SK-N-SH treated with all-trans-retinoic acid at 6 μM for 48 hours (cell line): Measurements from ENCODE around the gene NCLN.

Source experiments
- BACH2 ChIP-seq: fragments of 250-450 bp; sonication (Bioruptor Pico); IDR thresholded peaks from 2 replicates; pipeline ENCODE4 v1.9.0; 2021; ENCODE audit warnings: mild to moderate bottlenecking, borderline replicate concordance
- CREB5 ChIP-seq: fragments of 250-450 bp; sonication (Bioruptor Pico); IDR thresholded peaks from 2 replicates; pipeline ENCODE4 v1.5.1; 2020; ENCODE audit warnings: low read depth, mild to moderate bottlenecking, moderate library complexity
- CSRNP3 ChIP-seq: fragments of 250-450 bp; sonication (Bioruptor Pico); IDR thresholded peaks from 2 replicates; pipeline ENCODE4 v1.5.1; 2021; ENCODE audit warnings: mild to moderate bottlenecking, moderate library complexity
- ESRRG ChIP-seq: fragments of 250-450 bp; sonication (Bioruptor Pico); IDR thresholded peaks from 2 replicates; pipeline ENCODE4 v1.6.1; 2021; ENCODE audit warnings: mild to moderate bottlenecking
- ISL1 ChIP-seq: fragments of 250-450 bp; sonication (Bioruptor Pico); IDR thresholded peaks from 2 replicates; pipeline ENCODE4 v2.1.2; 2022; ENCODE audit warnings: mild to moderate bottlenecking, moderate library complexity
- PATZ1 ChIP-seq: fragments of 250-450 bp; sonication (Bioruptor Pico); IDR thresholded peaks from 2 replicates; pipeline ENCODE4 v1.8.0; 2020; ENCODE audit warnings: mild to moderate bottlenecking, moderate library complexity, borderline replicate concordance
- PPARA ChIP-seq: fragments of 250-450 bp; sonication (Bioruptor Pico); IDR thresholded peaks from 2 replicates; pipeline ENCODE4 v1.5.0; 2020; ENCODE audit warnings: mild to moderate bottlenecking, borderline replicate concordance
- RARB ChIP-seq: fragments of 250-450 bp; sonication (Bioruptor Pico); IDR thresholded peaks from 2 replicates; pipeline ENCODE4 v1.8.0; 2021; ENCODE audit warnings: mild to moderate bottlenecking, moderate library complexity
- SNAI2 ChIP-seq: fragments of 250-450 bp; sonication (Bioruptor Pico); IDR thresholded peaks from 2 replicates; pipeline ENCODE4 v1.5.0; 2020; ENCODE audit warnings: mild to moderate bottlenecking, moderate library complexity
- TSHZ2 ChIP-seq: fragments of 250-450 bp; sonication (Bioruptor Pico); IDR thresholded peaks from 2 replicates; pipeline ENCODE4 v1.5.0; 2020; ENCODE audit warnings: mild to moderate bottlenecking, moderate library complexity
- ZFP3 ChIP-seq: fragments of 250-450 bp; sonication (Bioruptor Pico); IDR thresholded peaks from 2 replicates; pipeline ENCODE4 v1.5.0; 2020; ENCODE audit warnings: mild to moderate bottlenecking, moderate library complexity
- ZFP30 ChIP-seq: fragments of 450-650 bp; formaldehyde crosslinking; IDR thresholded peaks from 2 replicates; pipeline ENCODE4 v1.5.0; 2022; ENCODE audit warnings: mild to moderate bottlenecking, moderate library complexity
- ZNF565 ChIP-seq: fragments of 450-650 bp; formaldehyde crosslinking; conservative IDR thresholded peaks from 2 replicates; pipeline ENCODE4 v1.5.0; 2020; ENCODE audit warnings: low read depth, mild to moderate bottlenecking, moderate library complexity
- ZNF8 ChIP-seq: fragments of 450-650 bp; formaldehyde crosslinking; IDR thresholded peaks from 2 replicates; pipeline ENCODE4 v1.5.0; 2020; ENCODE audit warnings: mild to moderate bottlenecking, moderate library complexity

GRCh38 chr19:3192228-3192635, 6.5 kb downstream of the NCLN start:
- no peak for TF ChIP-seq ZFP3 (CRISPR knock-in tag)
- no peak for TF ChIP-seq ZNF565 (CRISPR knock-in tag)
- TF ChIP-seq PATZ1: no peak
- no peak for TF ChIP-seq ZNF8 (CRISPR knock-in tag)
- TF ChIP-seq RARB: no peak
- no peak for TF ChIP-seq SNAI2 (CRISPR knock-in tag)
- TF ChIP-seq ZFP30 (CRISPR knock-in tag): no peak
- TF ChIP-seq TSHZ2 (CRISPR knock-in tag): no peak
- TF ChIP-seq CREB5 (CRISPR knock-in tag): no peak
- no peak for TF ChIP-seq BACH2
- no peak for TF ChIP-seq ESRRG (CRISPR knock-in tag)
- no peak for TF ChIP-seq CSRNP3 (CRISPR knock-in tag)
- no peak for TF ChIP-seq PPARA (CRISPR knock-in tag)
- no peak for TF ChIP-seq ISL1 (CRISPR knock-in tag)
